NCI-H2171 treated with DMSO at 0.1 percent for 48 hours (cell line): ENCODE data around the gene TMUB2.
A peak's percentile ranks its signal among the peaks of the same experiment; 100 is the strongest.

Experiments used
- DNase-seq: peaks from one replicate; lab custom pipeline; 2025; lab: John Stamatoyannopoulos, UW

TMUB2 gene

GRCh38 chr17:44176671-44177501 is 9.9 kb upstream of the TMUB2 start:
- no peak for DNase-seq

- no peak for DNase-seq
These were observed 9.1 kb upstream of the TMUB2 start for GRCh38 chr17:44177640-44178039.

GRCh38 chr17:44178133-44178532 is 8.6 kb upstream of the TMUB2 start:
- DNase-seq, result no peak

- no peak for DNase-seq
These were observed 3.7 kb upstream of the TMUB2 start for GRCh38 chr17:44183024-44183423.

- DNase-seq, result no peak
These were observed 2.5 kb upstream of the TMUB2 start for GRCh38 chr17:44184212-44184810.

GRCh38 chr17:44187131-44187899 is 543 bp downstream of the TMUB2 start:
- DNase-seq, result no peak

- DNase-seq, result no peak
These were observed 2.0 kb downstream of the TMUB2 start for GRCh38 chr17:44188576-44189403.

GRCh38 chr17:44190481-44190880 is 3.7 kb downstream of the TMUB2 start:
- no peak for DNase-seq

GRCh38 chr17:44191369-44191768 is 4.6 kb downstream of the TMUB2 start:
- no peak for DNase-seq

- no peak for DNase-seq
These were observed 5.2 kb downstream of the TMUB2 start for GRCh38 chr17:44191941-44192496.

GRCh38 chr17:44192750-44193149 is 6.0 kb downstream of the TMUB2 start:
- DNase-seq, result no peak

- DNase-seq, result no peak
These were observed 6.7 kb downstream of the TMUB2 start for GRCh38 chr17:44193326-44194084.

- DNase-seq, result no peak
These were observed 10.3 kb downstream of the TMUB2 start for GRCh38 chr17:44197107-44197506.

- no peak for DNase-seq
These were observed 11.4 kb downstream of the TMUB2 start for GRCh38 chr17:44197980-44198720.

- peak; percentile 44 for DNase-seq
These were observed 12.2 kb downstream of the TMUB2 start for GRCh38 chr17:44198721-44199552.

GRCh38 chr17:44199553-44200477 is 13.0 kb downstream of the TMUB2 start, which contains the start of gene ATXN7L3:
ATXN7L3 (minus strand) TSS chr17:44199884; CDS start chr17:44198070, 1,814 bp downstream.
- peak; percentile 94 for DNase-seq

- DNase-seq, result peak; percentile 54
These were observed 13.8 kb downstream of the TMUB2 start for GRCh38 chr17:44200478-44201155.
